ENCODE data around the gene IRF2BP2. TPM values are rescaled to one million over a fixed set of nuclear protein-coding genes. Genes with fewer than 3 reads are reported as not detected.

Gene IRF2BP2
- total and polyA plus RNA-seq, 2 of the 13 experiments (the other 11 are each of a cell fraction or from before 2014, with no cell fraction given): 140 to 147 TPM

- 0 out of 2 replicates have a peak, but pooled peaks have one; percentile 28 for TF ChIP-seq CBX5 (CRISPR knock-in tag; IDR thresholded peaks at IDR 0.05; ENCODE audit: borderline replicate concordance)
- TF ChIP-seq ZNF225 (CRISPR knock-in tag; IDR thresholded peaks at IDR 0.05): 0 out of 2 replicates have a peak, but pooled peaks have one; percentile 2
- TF ChIP-seq CENPX (CRISPR knock-in tag; IDR thresholded peaks at IDR 0.05): no peak
- TF ChIP-seq MIER3 (CRISPR knock-in tag; IDR thresholded peaks at IDR 0.05; ENCODE audit: borderline replicate concordance): no peak
- TF ChIP-seq IRF2 (CRISPR knock-in tag; IDR thresholded peaks at IDR 0.05): no peak
- TF ChIP-seq LCORL (IDR thresholded peaks at IDR 0.05): no peak
- TF ChIP-seq LCORL (CRISPR knock-in tag; IDR thresholded peaks at IDR 0.05): no peak
- no peak for TF ChIP-seq RFX5 (IDR thresholded peaks at IDR 0.05; ENCODE audit: low read depth, low read length)
- TF ChIP-seq ARID5B (CRISPR knock-in tag; IDR thresholded peaks at IDR 0.05): peak; percentile 4; the same call in 1 of the 2 replicates
- no peak for TF ChIP-seq SOX13 (IDR thresholded peaks at IDR 0.05)
- peak in 1 of 2 experiments; percentile 69; a peak in 2 of 4 replicates for TF ChIP-seq SOX13 (CRISPR knock-in tag; conservative IDR thresholded peaks at IDR 0.05 in 1 of 2, IDR thresholded peaks at IDR 0.05 in 1 of 2)
- TF ChIP-seq NFE2L1 (CRISPR knock-in tag; IDR thresholded peaks at IDR 0.05; ENCODE audit: borderline replicate concordance): no peak
- no peak for TF ChIP-seq NFE2 (CRISPR knock-in tag; IDR thresholded peaks at IDR 0.05)
- TF ChIP-seq ZNF577 (CRISPR knock-in tag; IDR thresholded peaks at IDR 0.05; ENCODE audit: borderline replicate concordance, low read depth): no peak
- no peak; the same call in 1 of the 2 replicates for TF ChIP-seq NFYB (CRISPR knock-in tag; IDR thresholded peaks at IDR 0.05)
- TF ChIP-seq YEATS4 (CRISPR knock-in tag; IDR thresholded peaks at IDR 0.05; ENCODE audit: borderline replicate concordance): no peak; the same call in 1 of the 2 replicates
- TF ChIP-seq ZNF570 (CRISPR knock-in tag; IDR thresholded peaks at IDR 0.05; ENCODE audit: borderline replicate concordance): no peak
- 0 out of 2 replicates have a peak, but pooled peaks have one; percentile 35 for TF ChIP-seq HNRNPUL1 (IDR thresholded peaks at IDR 0.05; ENCODE audit: low read depth, low read length)
- no peak for TF ChIP-seq ZNF296 (CRISPR knock-in tag; conservative IDR thresholded peaks at IDR 0.05)
- peak; percentile 2; the same call in 1 of the 2 replicates for TF ChIP-seq ZNF124 (CRISPR knock-in tag; IDR thresholded peaks at IDR 0.05)
- TF ChIP-seq USF2 (IDR thresholded peaks at IDR 0.05; ENCODE audit: low read depth, low read length): no peak
- no peak for TF ChIP-seq USF2 (CRISPR knock-in tag; IDR thresholded peaks at IDR 0.05; ENCODE audit: borderline replicate concordance)
- no peak for TF ChIP-seq EED (CRISPR knock-in tag; IDR thresholded peaks at IDR 0.05)
- TF ChIP-seq ZSCAN25 (CRISPR knock-in tag; IDR thresholded peaks at IDR 0.05): no peak
- TF ChIP-seq CEBPG (CRISPR knock-in tag; IDR thresholded peaks at IDR 0.05): no peak
- TF ChIP-seq PAF1 (CRISPR knock-in tag; IDR thresholded peaks at IDR 0.05): no peak
- TF ChIP-seq ZNF34 (CRISPR knock-in tag; IDR thresholded peaks at IDR 0.05; ENCODE audit: borderline replicate concordance): no peak
- TF ChIP-seq TBP (CRISPR knock-in tag; IDR thresholded peaks at IDR 0.05): no peak
Measured at GRCh38 chr1:234611225-234611846, 1.4 kb upstream of the IRF2BP2 start (continued).

Measured in HepG2 (cell line).